Natural killer cell (primary cell): Measurements from ENCODE around the gene EPB41L4A. TPM values are rescaled to one million over a fixed set of nuclear protein-coding genes. Genes with fewer than 3 reads are reported as not detected.
"Not testable (repeated sequence)": the region's sequence is repeated elsewhere in the genome, so short reads cannot be mapped to it uniquely, and the experiment has no call there.

ENCODE experiments used
- ATAC-seq, 3 donors: fragments of 150-1000 bp in 2 of 3; fragments of 200-7000 bp in 1 of 3; cut with Tn5 transposase; 1 replicate in 1 of 3; 2 replicates in 2 of 3; pipeline ENCODE4 v1.10.0; 2021; ENCODE audit warnings: mild to moderate bottlenecking in 2 of 3, moderate library complexity in 2 of 3
- DNase-seq, 2 donors: peaks; one replicate each; pipeline versions ENCODE4 v3.0.0 to v3.0.0-alpha.2; 2013 to 2021; ENCODE audit warnings: mixed read lengths in 1 of 2
- H3K27ac ChIP-seq: one replicate; pipeline ENCODE4 v1.5.1; 2013; ENCODE audit warnings: mild to moderate bottlenecking, low read length
- H3K27me3 ChIP-seq: one replicate; pipeline ENCODE4 v1.6.1; 2013; ENCODE audit warnings: low read length; ENCODE audit not compliant: control insufficient read depth, insufficient read depth
- H3K36me3 ChIP-seq: one replicate; pipeline ENCODE4 v1.6.1; 2013; ENCODE audit warnings: low read length; ENCODE audit not compliant: control insufficient read depth, insufficient read depth
- H3K4me1 ChIP-seq: one replicate; pipeline ENCODE4 v1.6.1; 2013; ENCODE audit warnings: low read length; ENCODE audit not compliant: control insufficient read depth, insufficient read depth
- H3K4me3 ChIP-seq: one replicate; pipeline ENCODE4 v1.5.1; 2013; ENCODE audit warnings: low read length
- H3K9me3 ChIP-seq: one replicate; pipeline ENCODE4 v1.6.1; 2013; ENCODE audit warnings: low read length; ENCODE audit not compliant: control insufficient read depth, insufficient read depth
- H3K27ac Mint-ChIP-seq, 2 donors: one replicate each; pipeline ENCODE4 v1.8.0; 2022; ENCODE audit warnings: mild to moderate bottlenecking in 2 of 2, mixed read lengths in 2 of 2, moderate library complexity in 1 of 2
- H3K27me3 Mint-ChIP-seq, 2 donors: one replicate each; pipeline ENCODE4 v1.8.0; 2022; ENCODE audit warnings: low read depth in 2 of 2, mixed read lengths in 2 of 2
- H3K36me3 Mint-ChIP-seq: one replicate; pipeline ENCODE4 v1.8.0; 2022; ENCODE audit warnings: mixed read lengths
- H3K4me1 Mint-ChIP-seq, 2 donors: one replicate each; pipeline ENCODE4 v1.8.0; 2022; ENCODE audit warnings: mixed read lengths in 2 of 2
- H3K4me3 Mint-ChIP-seq: one replicate; pipeline ENCODE4 v1.8.0; 2022; ENCODE audit warnings: mild to moderate bottlenecking, moderate library complexity, mixed read lengths
- H3K9me3 Mint-ChIP-seq, 2 donors: one replicate each; pipeline ENCODE4 v1.8.0; 2022; ENCODE audit warnings: mixed read lengths in 2 of 2
- CTCF ChIP-seq: fragments of 200-600 bp; IDR thresholded peaks from one replicate; pipeline ENCODE4 v1.8.0; 2022; ENCODE audit warnings: antibody characterized with exemption
- WGBS: methylation state at CpG from one replicate; pipeline ENCODE4 v1.1.7; 2013; ENCODE audit warnings: missing lambda C conversion rate; ENCODE audit not compliant: insufficient coverage; 5-methylcytosine and 5-hydroxymethylcytosine counted together
- intact Hi-C: fragments of 100-400 bp; cut with micrococcal nuclease; formaldehyde crosslinking; loops from one replicate; pipeline ENCODE4 v1.14.2; 2022
- total RNA-seq, 4 donors: library from RNA; stranded (reverse); fragments of 120-200 nt in 1 of 4; gene quantifications; one replicate each; pipeline versions ENCODE4 v1.2.3 to v1.2.4, GENCODE V29; 2013 to 2022

The EPB41L4A gene
- total RNA-seq, 3 donors from 2014 or later (not counting 1 experiment from before 2014, with no cell fraction given) = 21.9 to 30.4 (median 22.1) TPM

- ATAC-seq (peak in 1 of 3 donors; percentile 42), DNase-seq (peak in 1 of 2 donors; percentile 20)
- H3K9me3 ChIP-seq = no peaks in the 10 kb centered on the region
- Mint-ChIP-seq H3K36me3 (no peaks in the 10 kb centered on the region), H3K4me3 (no peak overlapping the region), H3K27me3 (peaks cover 0 to 16% of the 10 kb centered on the region in 2 donors), H3K27ac (no peak overlapping the region), H3K9me3 (no peaks in the 10 kb centered on the region), H3K4me1 (peaks cover 0 to 4% of the 10 kb centered on the region in 2 donors)
- no peak overlapping the region for H3K4me3 ChIP-seq
- H3K27ac ChIP-seq = no peak overlapping the region
- no peaks in the 10 kb centered on the region for H3K36me3 ChIP-seq
- WGBS = 51% methylated on average over 4 of the region's 6 CpGs
- H3K4me1 ChIP-seq = no peaks in the 10 kb centered on the region
- no peaks in the 10 kb centered on the region for H3K27me3 ChIP-seq
- intact Hi-C loops = loop anchor here (1.0 kb wide), 1 partner anchor 210 kb away; no protein-coding TSS in a partner anchor
- TF ChIP-seq CTCF = peak; percentile 50
These were observed 208.6 kb downstream of the EPB41L4A start for GRCh38 chr5:112210430-112211005.

GRCh38 chr5:112208699-112209615 is 210.1 kb downstream of the EPB41L4A start:
- WGBS = 83% methylated on average over 2 of the region's 4 CpGs
- DNase-seq = no peak
- no peak overlapping the region for H3K27ac ChIP-seq

GRCh38 chr5:112208195-112208594 is 210.9 kb downstream of the EPB41L4A start:
- H3K4me3 Mint-ChIP-seq, ATAC-seq, H3K9me3 ChIP-seq, H3K9me3 Mint-ChIP-seq, H3K4me1 ChIP-seq, H3K27me3 ChIP-seq, DNase-seq, H3K36me3 Mint-ChIP-seq, H3K36me3 ChIP-seq, H3K4me1 Mint-ChIP-seq, H3K27ac Mint-ChIP-seq, intact Hi-C loops, H3K4me3 ChIP-seq, H3K27ac ChIP-seq: not testable (repeated sequence)
- H3K27me3 Mint-ChIP-seq = peaks cover 0 to 16% of the 10 kb centered on the region in 2 donors
- 87% methylated on average over 3 of the region's 3 CpGs for WGBS

More at GRCh38 chr5:112208699-112209615, 210.1 kb downstream of the EPB41L4A start:
- Mint-ChIP-seq H3K4me1 (peaks cover 0 to 4% of the 10 kb centered on the region in 2 donors), H3K27me3 (peaks cover 0 to 16% of the 10 kb centered on the region in 2 donors), H3K9me3 (no peaks in the 10 kb centered on the region), H3K27ac (no peak overlapping the region), H3K4me3 (no peak overlapping the region), H3K36me3 (no peaks in the 10 kb centered on the region)
- no peaks in the 10 kb centered on the region for H3K27me3 ChIP-seq
- intact Hi-C loops = no loop called here
- no peaks in the 10 kb centered on the region for H3K36me3 ChIP-seq
- no peak for TF ChIP-seq CTCF
- H3K9me3 ChIP-seq = no peaks in the 10 kb centered on the region
- no peak for ATAC-seq
- H3K4me3 ChIP-seq = no peak overlapping the region
- no peaks in the 10 kb centered on the region for H3K4me1 ChIP-seq

GRCh38 chr5:112205846-112206245 is 213.2 kb downstream of the EPB41L4A start:
- Histone ChIP-seq H3K27ac (no peak overlapping the region), H3K9me3 (no peaks in the 10 kb centered on the region), H3K4me1 (no peaks in the 10 kb centered on the region), H3K4me3 (no peak overlapping the region), H3K27me3 (no peaks in the 10 kb centered on the region), H3K36me3 (no peaks in the 10 kb centered on the region)
- ATAC-seq (no peak), DNase-seq (no peak)
- intact Hi-C loops = no loop called here
- Mint-ChIP-seq H3K27ac (no peak overlapping the region), H3K4me3 (no peak overlapping the region), H3K9me3 (no peaks in the 10 kb centered on the region), H3K27me3 (peaks cover 2 to 16% of the 10 kb centered on the region in 2 donors), H3K36me3 (no peaks in the 10 kb centered on the region), H3K4me1 (peaks cover 0 to 4% of the 10 kb centered on the region in 2 donors)
- TF ChIP-seq CTCF = no peak
- whole genome bisulfite sequencing = 66% methylated on average over 4 of the region's 4 CpGs
